Measurements from ENCODE around the gene SYNGAP1. TPM values are rescaled to one million over a fixed set of nuclear protein-coding genes. Genes with fewer than 3 reads are reported as not detected.

The SYNGAP1 gene
- polyA plus RNA-seq, 1 donor from 2014 or later = 4.3 TPM

- Histone ChIP-seq H3F3A (ENCODE audit: insufficient read depth, low read length, poor library complexity, severe bottlenecking) (peaks cover 5% of the 10 kb centered on the region), H3K9ac (ENCODE audit: low read length) (no peak overlapping the region), H3K4me3 (ENCODE audit: low read length) (no peak overlapping the region), H4K20me1 (ENCODE audit: insufficient read depth) (no peaks in the 10 kb centered on the region), H3K27ac (ENCODE audit: low read length) (no peak overlapping the region), H2AFZ (ENCODE audit: low read depth, low read length) (no peak overlapping the region), H3K27me3 (ENCODE audit: insufficient read depth, low read depth, low read length) (no peaks in the 10 kb centered on the region), H3K36me3 (ENCODE audit: insufficient read depth, low read length) (peaks cover 4% of the 10 kb centered on the region), H3K9me2 (ENCODE audit: insufficient read depth, low read length) (no peaks in the 10 kb centered on the region), H3K79me2 (replicated peaks; ENCODE audit: insufficient read depth, low read length) (peaks cover 26% of the 10 kb centered on the region), H3K4me2 (ENCODE audit: low read length) (no peak overlapping the region), H3K9me3 (ENCODE audit: low read length) (no peaks in the 10 kb centered on the region)
- no peak for TF ChIP-seq TAF1 (IDR thresholded peaks at IDR 0.05; ENCODE audit: low read depth)
- no peak for TF ChIP-seq EP300 (conservative IDR thresholded peaks at IDR 0.05; ENCODE audit: poor library complexity, severe bottlenecking)
- TF ChIP-seq, protein P1, sequence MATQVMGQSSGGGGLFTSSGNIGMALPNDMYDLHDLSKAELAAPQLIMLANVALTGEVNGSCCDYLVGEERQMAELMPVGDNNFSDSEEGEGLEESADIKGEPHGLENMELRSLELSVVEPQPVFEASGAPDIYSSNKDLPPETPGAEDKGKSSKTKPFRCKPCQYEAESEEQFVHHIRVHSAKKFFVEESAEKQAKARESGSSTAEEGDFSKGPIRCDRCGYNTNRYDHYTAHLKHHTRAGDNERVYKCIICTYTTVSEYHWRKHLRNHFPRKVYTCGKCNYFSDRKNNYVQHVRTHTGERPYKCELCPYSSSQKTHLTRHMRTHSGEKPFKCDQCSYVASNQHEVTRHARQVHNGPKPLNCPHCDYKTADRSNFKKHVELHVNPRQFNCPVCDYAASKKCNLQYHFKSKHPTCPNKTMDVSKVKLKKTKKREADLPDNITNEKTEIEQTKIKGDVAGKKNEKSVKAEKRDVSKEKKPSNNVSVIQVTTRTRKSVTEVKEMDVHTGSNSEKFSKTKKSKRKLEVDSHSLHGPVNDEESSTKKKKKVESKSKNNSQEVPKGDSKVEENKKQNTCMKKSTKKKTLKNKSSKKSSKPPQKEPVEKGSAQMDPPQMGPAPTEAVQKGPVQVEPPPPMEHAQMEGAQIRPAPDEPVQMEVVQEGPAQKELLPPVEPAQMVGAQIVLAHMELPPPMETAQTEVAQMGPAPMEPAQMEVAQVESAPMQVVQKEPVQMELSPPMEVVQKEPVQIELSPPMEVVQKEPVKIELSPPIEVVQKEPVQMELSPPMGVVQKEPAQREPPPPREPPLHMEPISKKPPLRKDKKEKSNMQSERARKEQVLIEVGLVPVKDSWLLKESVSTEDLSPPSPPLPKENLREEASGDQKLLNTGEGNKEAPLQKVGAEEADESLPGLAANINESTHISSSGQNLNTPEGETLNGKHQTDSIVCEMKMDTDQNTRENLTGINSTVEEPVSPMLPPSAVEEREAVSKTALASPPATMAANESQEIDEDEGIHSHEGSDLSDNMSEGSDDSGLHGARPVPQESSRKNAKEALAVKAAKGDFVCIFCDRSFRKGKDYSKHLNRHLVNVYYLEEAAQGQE (IDR thresholded peaks at IDR 0.05; ENCODE audit: borderline replicate concordance) = no peak
- TF ChIP-seq, protein P2, sequence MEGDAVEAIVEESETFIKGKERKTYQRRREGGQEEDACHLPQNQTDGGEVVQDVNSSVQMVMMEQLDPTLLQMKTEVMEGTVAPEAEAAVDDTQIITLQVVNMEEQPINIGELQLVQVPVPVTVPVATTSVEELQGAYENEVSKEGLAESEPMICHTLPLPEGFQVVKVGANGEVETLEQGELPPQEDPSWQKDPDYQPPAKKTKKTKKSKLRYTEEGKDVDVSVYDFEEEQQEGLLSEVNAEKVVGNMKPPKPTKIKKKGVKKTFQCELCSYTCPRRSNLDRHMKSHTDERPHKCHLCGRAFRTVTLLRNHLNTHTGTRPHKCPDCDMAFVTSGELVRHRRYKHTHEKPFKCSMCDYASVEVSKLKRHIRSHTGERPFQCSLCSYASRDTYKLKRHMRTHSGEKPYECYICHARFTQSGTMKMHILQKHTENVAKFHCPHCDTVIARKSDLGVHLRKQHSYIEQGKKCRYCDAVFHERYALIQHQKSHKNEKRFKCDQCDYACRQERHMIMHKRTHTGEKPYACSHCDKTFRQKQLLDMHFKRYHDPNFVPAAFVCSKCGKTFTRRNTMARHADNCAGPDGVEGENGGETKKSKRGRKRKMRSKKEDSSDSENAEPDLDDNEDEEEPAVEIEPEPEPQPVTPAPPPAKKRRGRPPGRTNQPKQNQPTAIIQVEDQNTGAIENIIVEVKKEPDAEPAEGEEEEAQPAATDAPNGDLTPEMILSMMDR (IDR thresholded peaks at IDR 0.05; ENCODE audit: poor library complexity, severe bottlenecking) = no peak
- TF ChIP-seq RAD21 (conservative IDR thresholded peaks at IDR 0.05) = no peak
- no peak for TF ChIP-seq POLR2AphosphoS5 (IDR thresholded peaks at IDR 0.05)
- TF ChIP-seq MXI1 (conservative IDR thresholded peaks at IDR 0.05; ENCODE audit: poor library complexity, severe bottlenecking) = no peak
- TF ChIP-seq EZH2 (IDR thresholded peaks at IDR 0.05; ENCODE audit: borderline replicate concordance, insufficient read depth, low read length, poor library complexity, severe bottlenecking) = no peak
- TF ChIP-seq SMC3 (conservative IDR thresholded peaks at IDR 0.05; ENCODE audit: poor library complexity) = no peak
Measured at GRCh38 chr6:33413241-33414120, 6.4 kb upstream of the SYNGAP1 start.

GRCh38 chr6:33414592-33415271, 5.1 kb upstream of the SYNGAP1 start:
- Histone ChIP-seq H3K9me2 (ENCODE audit: insufficient read depth, low read length) (no peaks in the 10 kb centered on the region), H3F3A (ENCODE audit: insufficient read depth, low read length, poor library complexity, severe bottlenecking) (peaks cover 10% of the 10 kb centered on the region), H3K9me3 (ENCODE audit: low read length) (no peaks in the 10 kb centered on the region), H3K36me3 (ENCODE audit: insufficient read depth, low read length) (peaks cover 4% of the 10 kb centered on the region), H3K9ac (ENCODE audit: low read length) (no peak overlapping the region), H2AFZ (ENCODE audit: low read depth, low read length) (no peak overlapping the region), H3K27ac (ENCODE audit: low read length) (no peak overlapping the region), H3K27me3 (ENCODE audit: insufficient read depth, low read depth, low read length) (no peaks in the 10 kb centered on the region), H3K4me3 (ENCODE audit: low read length) (peak overlapping the region; percentile 87), H4K20me1 (ENCODE audit: insufficient read depth) (no peaks in the 10 kb centered on the region), H3K79me2 (replicated peaks; ENCODE audit: insufficient read depth, low read length) (peaks cover 26% of the 10 kb centered on the region), H3K4me2 (ENCODE audit: low read length) (no peak overlapping the region)
- TF ChIP-seq POLR2AphosphoS5 (IDR thresholded peaks at IDR 0.05) (no peak), SMC3 (conservative IDR thresholded peaks at IDR 0.05; ENCODE audit: poor library complexity) (no peak), MXI1 (conservative IDR thresholded peaks at IDR 0.05; ENCODE audit: poor library complexity, severe bottlenecking) (no peak), EP300 (conservative IDR thresholded peaks at IDR 0.05; ENCODE audit: poor library complexity, severe bottlenecking) (no peak), RAD21 (conservative IDR thresholded peaks at IDR 0.05) (no peak), TAF1 (IDR thresholded peaks at IDR 0.05; ENCODE audit: low read depth) (no peak), EZH2 (IDR thresholded peaks at IDR 0.05; ENCODE audit: borderline replicate concordance, insufficient read depth, low read length, poor library complexity, severe bottlenecking) (no peak)
- TF ChIP-seq, protein P2 (IDR thresholded peaks at IDR 0.05; ENCODE audit: poor library complexity, severe bottlenecking) = no peak
- TF ChIP-seq, protein P1 (IDR thresholded peaks at IDR 0.05; ENCODE audit: borderline replicate concordance) = no peak

All from neural cell (in vitro differentiated cells).